ENCODE data around the gene MAP7. TPM values are rescaled to one million over a fixed set of nuclear protein-coding genes. Genes with fewer than 3 reads are reported as not detected.
A peak's percentile ranks its signal among the peaks of the same experiment; 100 is the strongest.

MAP7 gene
- total RNA-seq, 2 donors from 2014 or later = 35.1 to 45.2 TPM

DNA sequence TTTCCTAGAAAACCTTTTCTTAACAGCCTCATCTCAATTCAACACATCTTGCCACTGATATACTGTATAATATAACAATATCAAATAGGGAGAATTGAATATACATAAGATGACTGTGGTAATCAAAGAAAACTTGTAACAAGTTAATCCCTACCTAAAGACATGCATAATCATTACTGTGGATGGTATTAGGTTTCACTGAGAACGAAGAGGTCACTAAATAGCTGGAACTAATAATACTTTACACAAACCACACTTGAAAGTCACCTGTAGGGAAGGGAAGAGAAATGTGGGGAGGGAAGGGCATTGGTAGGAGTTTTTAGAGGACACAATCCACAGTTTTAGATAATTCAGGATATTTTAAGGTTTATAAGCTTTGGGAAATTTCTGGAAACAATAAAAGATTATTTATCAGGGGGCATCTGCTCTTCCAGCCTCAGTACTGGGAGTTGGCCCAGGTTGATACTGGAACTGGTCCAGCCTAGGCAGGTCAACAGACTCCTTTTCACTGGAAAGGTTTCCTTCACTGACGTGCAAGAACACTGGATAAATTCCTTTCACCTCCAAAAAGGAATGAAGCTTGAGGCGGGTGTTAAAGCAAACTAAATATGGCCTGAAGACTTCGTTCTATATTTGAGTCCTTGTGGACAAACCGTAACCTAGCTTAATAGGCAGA lies 44.0 kb downstream of the MAP7 start:
- no peak for TF ChIP-seq POLR2A (IDR thresholded peaks at IDR 0.05)
- TF ChIP-seq CTCF (IDR thresholded peaks at IDR 0.05) = no peak
- TF ChIP-seq POLR2AphosphoS5 (IDR thresholded peaks at IDR 0.05) = no peak
- DNase-seq (ENCODE audit: low spot score) = peak; percentile 9
- no peaks in the 10 kb centered on the region for H3K27me3 ChIP-seq (replicated peaks; ENCODE audit: insufficient read depth)
- WGBS = 49% methylated on average over 5 of the region's 5 CpGs
- H3K27ac ChIP-seq = no peak overlapping the region
- H3K4me1 ChIP-seq (replicated peaks) = no peaks in the 10 kb centered on the region
- no peaks in the 10 kb centered on the region for H3K36me3 ChIP-seq
- intact Hi-C loops (cut with DNase I) = no loop called here
- no peaks in the 10 kb centered on the region for H3K9me3 ChIP-seq
- H3K4me3 ChIP-seq = no peak overlapping the region

DNA sequence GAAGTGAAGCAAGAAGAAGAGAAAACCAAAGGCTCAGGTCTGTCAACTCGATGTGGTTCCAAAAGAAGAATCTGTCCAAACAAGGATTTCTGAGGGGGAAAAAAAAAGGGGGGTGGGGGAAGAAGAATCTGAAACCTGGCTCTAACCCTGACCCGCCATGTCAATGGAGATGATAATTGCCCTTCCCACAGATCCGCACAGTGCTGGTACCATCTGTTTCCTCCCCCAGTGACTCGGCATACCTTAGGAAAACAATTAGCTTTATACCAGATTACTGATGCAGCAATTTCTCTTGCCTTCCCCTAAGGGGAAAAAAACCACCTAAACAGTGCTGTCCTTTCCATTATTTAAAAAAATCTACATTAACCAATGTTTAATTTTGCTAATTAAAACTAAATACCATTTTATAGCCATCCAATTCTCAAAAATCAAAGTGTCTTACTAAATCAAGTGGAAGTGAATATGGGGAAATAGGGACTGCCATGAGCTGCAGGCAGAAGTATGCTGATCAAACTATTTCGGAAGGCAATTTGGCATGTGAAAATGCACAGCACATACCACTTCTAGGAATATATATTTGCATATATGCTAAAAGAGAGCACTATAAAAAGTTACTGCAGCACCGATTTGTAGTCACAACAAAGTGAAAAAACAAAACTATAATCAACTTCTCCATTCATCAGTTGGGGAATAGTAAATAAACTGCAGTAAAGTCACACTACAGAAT lies 46.8 kb downstream of the MAP7 start:
- no peak overlapping the region for H3K27ac ChIP-seq
- H3K9me3 ChIP-seq = no peaks in the 10 kb centered on the region
- H3K4me1 ChIP-seq (replicated peaks) = no peaks in the 10 kb centered on the region
- no peak for DNase-seq (ENCODE audit: low spot score)
- H3K36me3 ChIP-seq = no peaks in the 10 kb centered on the region
- H3K27me3 ChIP-seq (replicated peaks; ENCODE audit: insufficient read depth) = no peaks in the 10 kb centered on the region
- H3K4me3 ChIP-seq = no peak overlapping the region
- intact Hi-C loops (cut with DNase I) = no loop called here
- 81% methylated on average over 6 of the region's 6 CpGs for WGBS
- no peak for TF ChIP-seq POLR2AphosphoS5 (IDR thresholded peaks at IDR 0.05)
- no peak for TF ChIP-seq CTCF (IDR thresholded peaks at IDR 0.05)

DNA sequence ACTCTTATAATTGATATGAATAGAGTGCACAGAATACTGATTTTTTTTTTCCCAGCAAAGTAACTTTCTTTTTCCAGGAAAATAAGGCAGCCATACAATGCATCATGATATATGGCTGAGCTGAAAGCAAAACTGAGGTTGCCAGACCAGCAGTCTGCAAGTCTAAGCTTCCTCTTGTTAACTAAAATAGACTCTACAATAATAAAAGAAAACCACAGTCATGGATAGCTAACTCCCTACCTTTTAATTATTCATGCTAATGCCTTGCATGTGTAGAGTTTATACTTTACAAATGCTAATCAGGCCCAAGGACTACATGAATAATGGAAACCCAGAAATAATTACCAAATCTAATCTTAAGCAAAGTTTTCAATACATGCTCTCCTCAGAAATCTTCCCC lies 47.4 kb downstream of the MAP7 start:
- no peaks in the 10 kb centered on the region for H3K9me3 ChIP-seq
- intact Hi-C loops (cut with DNase I) = no loop called here
- H3K4me1 ChIP-seq (replicated peaks) = no peaks in the 10 kb centered on the region
- no peak for DNase-seq (ENCODE audit: low spot score)
- H3K27ac ChIP-seq = no peak overlapping the region
- no peaks in the 10 kb centered on the region for H3K36me3 ChIP-seq
- H3K27me3 ChIP-seq (replicated peaks; ENCODE audit: insufficient read depth) = no peaks in the 10 kb centered on the region
- no peak for TF ChIP-seq POLR2A (IDR thresholded peaks at IDR 0.05)
- no peak for TF ChIP-seq POLR2AphosphoS5 (IDR thresholded peaks at IDR 0.05)
- TF ChIP-seq CTCF (IDR thresholded peaks at IDR 0.05) = no peak
- no peak overlapping the region for H3K4me3 ChIP-seq

- no peak for DNase-seq (ENCODE audit: low spot score)
- Histone ChIP-seq H3K4me3 (no peak overlapping the region), H3K36me3 (no peaks in the 10 kb centered on the region), H3K4me1 (replicated peaks) (no peaks in the 10 kb centered on the region), H3K27ac (no peak overlapping the region), H3K27me3 (replicated peaks; ENCODE audit: insufficient read depth) (no peaks in the 10 kb centered on the region), H3K9me3 (no peaks in the 10 kb centered on the region)
- TF ChIP-seq POLR2A (IDR thresholded peaks at IDR 0.05) (no peak), POLR2AphosphoS5 (IDR thresholded peaks at IDR 0.05) (no peak), CTCF (IDR thresholded peaks at IDR 0.05) (no peak)
- 90% methylated on average over 2 of the region's 2 CpGs for WGBS
- intact Hi-C loops (cut with DNase I) = no loop called here
Observed at GRCh38 chr6:136501514-136501913, 48.7 kb downstream of the MAP7 start.

DNA sequence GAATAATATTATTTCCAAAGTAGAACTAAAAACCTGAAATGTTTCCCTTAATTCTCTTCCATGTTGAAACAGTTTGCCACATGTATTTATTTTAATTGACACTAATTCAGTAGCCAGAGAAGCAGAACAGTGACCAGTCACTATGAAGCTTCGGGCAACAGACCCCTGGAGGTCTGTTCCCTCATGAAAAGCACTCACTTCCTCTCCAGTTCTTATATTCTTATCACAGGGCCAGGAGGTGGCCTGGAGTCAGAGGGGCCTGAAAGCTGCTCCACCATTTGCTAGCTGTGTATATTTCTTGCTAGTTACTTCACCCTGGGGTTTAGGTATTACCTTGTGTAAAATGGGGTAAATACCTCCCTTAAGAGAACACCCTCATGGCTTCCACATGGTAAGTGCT lies 49.1 kb downstream of the MAP7 start:
- Histone ChIP-seq H3K27me3 (replicated peaks; ENCODE audit: insufficient read depth) (no peaks in the 10 kb centered on the region), H3K4me3 (no peak overlapping the region), H3K4me1 (replicated peaks) (no peaks in the 10 kb centered on the region), H3K9me3 (no peaks in the 10 kb centered on the region), H3K36me3 (no peaks in the 10 kb centered on the region), H3K27ac (no peak overlapping the region)
- DNase-seq (ENCODE audit: low spot score) = no peak
- TF ChIP-seq POLR2A (IDR thresholded peaks at IDR 0.05) = no peak
- no peak for TF ChIP-seq CTCF (IDR thresholded peaks at IDR 0.05)
- no peak for TF ChIP-seq POLR2AphosphoS5 (IDR thresholded peaks at IDR 0.05)
- intact Hi-C loops (cut with DNase I) = no loop called here
- 87% methylated on average over 1 of the region's 1 CpG for WGBS
